T-helper 1 cell treated with Interleukin-12 subunit alpha and Interleukin-12 subunit beta and Interleukin-4 antibody, amounts not matched to agents 30 μg/mL and 1 μg/mL, for 36 hours (primary cell): ENCODE measurements around the gene RPS6KB2.
"Not testable (repeated sequence)": the region's sequence is repeated elsewhere in the genome, so short reads cannot be mapped to it uniquely, and the experiment has no call there.

Experiments used
- H3K27ac Mint-ChIP-seq: one replicate; pipeline ENCODE4 v1.8.0; 2021; ENCODE audit warnings: mild to moderate bottlenecking, mixed read lengths
- H3K27me3 Mint-ChIP-seq: one replicate; pipeline ENCODE4 v1.8.0; 2021; ENCODE audit warnings: low read depth, mixed read lengths
- H3K36me3 Mint-ChIP-seq: one replicate; pipeline ENCODE4 v1.8.0; 2021; ENCODE audit warnings: low read depth, mixed read lengths
- H3K4me1 Mint-ChIP-seq: one replicate; pipeline ENCODE4 v1.8.0; 2021; ENCODE audit warnings: low read depth, mixed read lengths
- H3K4me3 Mint-ChIP-seq: one replicate; pipeline ENCODE4 v1.8.0; 2021; ENCODE audit warnings: mild to moderate bottlenecking, moderate library complexity, mixed read lengths
- H3K9me3 Mint-ChIP-seq: one replicate; pipeline ENCODE4 v1.8.0; 2021; ENCODE audit warnings: mixed read lengths

RPS6KB2 gene

GRCh38 chr11:67423891-67424613 is 4.2 kb upstream of the RPS6KB2 start:
- H3K4me3 Mint-ChIP-seq: no peak overlapping the region
- no peak overlapping the region for H3K27ac Mint-ChIP-seq
- H3K4me1 Mint-ChIP-seq: peaks cover 19% of the 10 kb centered on the region

GRCh38 chr11:67427364-67427859 is 882 bp upstream of the RPS6KB2 start:
- not testable (repeated sequence) for H3K9me3 Mint-ChIP-seq, H3K27me3 Mint-ChIP-seq
- Mint-ChIP-seq H3K4me1 (peaks cover 27% of the 10 kb centered on the region), H3K27ac (peak overlapping the region; percentile 96), H3K4me3 (peak overlapping the region; percentile 98), H3K36me3 (peaks cover 17% of the 10 kb centered on the region)

More at GRCh38 chr11:67423891-67424613, 4.2 kb upstream of the RPS6KB2 start:
- Mint-ChIP-seq H3K9me3 (no peaks in the 10 kb centered on the region), H3K36me3 (peaks cover 5% of the 10 kb centered on the region), H3K27me3 (peaks cover 5% of the 10 kb centered on the region)

DNA sequence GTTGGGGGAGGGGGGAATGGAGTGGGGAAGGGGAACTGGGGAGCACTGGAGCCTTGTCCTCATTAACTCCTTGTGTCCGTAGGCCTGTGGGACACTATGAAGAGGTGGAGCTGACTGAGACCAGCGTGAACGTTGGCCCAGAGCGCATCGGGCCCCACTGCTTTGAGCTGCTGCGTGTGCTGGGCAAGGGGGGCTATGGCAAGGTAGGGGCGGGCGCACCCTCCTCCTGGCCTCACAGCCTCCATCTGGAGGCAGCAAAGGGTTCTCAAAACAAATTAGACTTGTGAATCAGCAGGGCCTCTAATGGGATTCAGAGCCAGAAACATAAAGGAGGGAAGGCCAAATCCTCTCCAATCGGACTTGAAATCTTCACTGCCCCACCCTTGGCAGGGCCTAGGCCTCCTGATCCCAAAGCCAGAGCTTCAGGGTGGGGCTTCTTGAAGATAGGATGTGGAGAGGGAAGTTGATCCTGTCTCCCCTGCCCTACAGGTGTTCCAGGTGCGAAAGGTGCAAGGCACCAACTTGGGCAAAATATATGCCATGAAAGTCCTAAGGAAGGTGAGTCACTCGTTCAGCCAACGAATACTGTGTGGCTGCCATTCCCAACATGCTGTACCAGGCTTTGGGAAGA is 859 bp downstream of the RPS6KB2 start:
- Mint-ChIP-seq H3K9me3 (no peaks in the 10 kb centered on the region), H3K4me1 (peaks cover 28% of the 10 kb centered on the region)

GRCh38 chr11:67429722-67430121 is 1.4 kb downstream of the RPS6KB2 start:
- Mint-ChIP-seq H3K27ac (no peak overlapping the region), H3K4me3 (peak overlapping the region; percentile 98), H3K27me3 (no peaks in the 10 kb centered on the region), H3K9me3 (no peaks in the 10 kb centered on the region), H3K4me1 (peaks cover 28% of the 10 kb centered on the region), H3K36me3 (peaks cover 17% of the 10 kb centered on the region)

More for the DNA sequence above, 859 bp downstream of the RPS6KB2 start:
- no peaks in the 10 kb centered on the region for H3K27me3 Mint-ChIP-seq
- peak overlapping the region; percentile 98 for H3K4me3 Mint-ChIP-seq
- peak overlapping the region; percentile 91 for H3K27ac Mint-ChIP-seq
- peaks cover 17% of the 10 kb centered on the region for H3K36me3 Mint-ChIP-seq

GRCh38 chr11:67431346-67432249 is 3.3 kb downstream of the RPS6KB2 start:
- H3K4me3 Mint-ChIP-seq: peak overlapping the region; percentile 56

DNA sequence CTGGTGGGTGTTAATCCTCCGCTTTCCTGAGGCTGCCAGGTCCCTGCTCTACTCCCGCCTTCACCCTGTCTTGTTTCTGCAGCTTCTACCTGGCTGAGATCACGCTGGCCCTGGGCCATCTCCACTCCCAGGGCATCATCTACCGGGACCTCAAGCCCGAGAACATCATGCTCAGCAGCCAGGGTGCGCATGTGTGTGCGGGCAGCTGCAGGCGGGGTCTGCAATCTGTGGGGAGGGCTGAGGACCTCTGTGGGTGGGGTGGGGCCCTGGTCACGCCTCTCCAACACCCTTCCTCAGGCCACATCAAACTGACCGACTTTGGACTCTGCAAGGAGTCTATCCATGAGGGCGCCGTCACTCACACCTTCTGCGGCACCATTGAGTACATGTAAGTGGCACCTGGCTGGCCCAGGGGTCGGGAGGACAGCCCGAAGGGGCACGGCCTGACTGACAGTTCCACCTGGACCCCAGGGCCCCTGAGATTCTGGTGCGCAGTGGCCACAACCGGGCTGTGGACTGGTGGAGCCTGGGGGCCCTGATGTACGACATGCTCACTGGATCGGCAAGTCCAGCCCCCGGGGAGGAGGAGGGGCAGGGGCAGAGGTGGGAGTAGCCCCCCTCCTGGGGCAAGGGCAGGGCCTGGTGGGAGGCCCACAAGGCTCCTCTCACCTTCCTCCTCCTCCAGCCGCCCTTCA is 4.5 kb downstream of the RPS6KB2 start:
- H3K27ac Mint-ChIP-seq: peak overlapping the region; percentile 9
- peaks cover 32% of the 10 kb centered on the region for H3K36me3 Mint-ChIP-seq
- H3K27me3 Mint-ChIP-seq: no peaks in the 10 kb centered on the region
- H3K9me3 Mint-ChIP-seq: no peaks in the 10 kb centered on the region
- H3K4me3 Mint-ChIP-seq: no peak overlapping the region
- H3K4me1 Mint-ChIP-seq: peaks cover 22% of the 10 kb centered on the region

More at GRCh38 chr11:67431346-67432249, 3.3 kb downstream of the RPS6KB2 start:
- Mint-ChIP-seq H3K9me3 (no peaks in the 10 kb centered on the region), H3K27ac (peak overlapping the region; percentile 67), H3K27me3 (no peaks in the 10 kb centered on the region), H3K36me3 (peaks cover 27% of the 10 kb centered on the region), H3K4me1 (peaks cover 29% of the 10 kb centered on the region)

DNA sequence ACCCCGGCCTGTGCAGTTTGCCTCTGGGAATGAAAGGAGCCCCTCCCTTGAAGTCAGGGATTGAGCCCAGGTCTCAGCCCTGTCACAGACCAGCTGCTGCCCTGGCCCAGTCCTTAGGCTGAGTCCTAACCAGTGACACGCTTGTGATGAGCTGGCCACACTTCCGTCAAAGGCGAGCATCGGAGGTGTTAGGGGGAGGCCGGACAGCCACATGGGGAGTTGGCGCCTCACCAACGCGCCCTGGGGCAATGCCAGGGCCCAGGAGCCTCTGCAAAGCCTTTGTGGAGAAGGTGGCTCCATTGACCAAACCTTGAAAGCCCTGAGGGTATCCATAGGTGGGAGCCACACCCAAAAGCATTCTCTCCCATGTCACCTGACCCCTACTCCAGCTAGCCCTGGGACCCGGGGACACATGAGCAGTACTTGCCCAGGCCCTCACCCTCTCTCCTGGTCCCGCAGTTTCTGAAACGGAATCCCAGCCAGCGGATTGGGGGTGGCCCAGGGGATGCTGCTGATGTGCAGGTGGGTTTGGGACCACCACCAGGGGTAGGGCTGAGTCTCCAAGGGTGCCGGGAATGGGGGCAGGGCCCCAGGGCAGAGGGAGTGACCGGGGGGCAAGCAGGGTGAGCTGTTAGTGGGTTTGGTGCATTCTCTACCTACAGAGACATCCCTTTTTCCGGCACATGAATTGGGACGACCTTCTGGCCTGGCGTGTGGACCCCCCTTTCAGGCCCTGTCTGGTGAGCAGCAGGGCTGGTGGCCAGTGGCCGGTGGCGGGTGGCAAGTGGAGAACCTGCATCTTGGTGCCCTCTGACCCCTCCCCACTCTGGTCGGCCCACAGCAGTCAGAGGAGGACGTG is 5.5 kb downstream of the RPS6KB2 start:
- Mint-ChIP-seq H3K4me1 (peaks cover 21% of the 10 kb centered on the region), H3K27ac (peak overlapping the region; percentile 49), H3K9me3 (no peaks in the 10 kb centered on the region), H3K36me3 (peaks cover 34% of the 10 kb centered on the region), H3K27me3 (no peaks in the 10 kb centered on the region), H3K4me3 (no peak overlapping the region)

DNA sequence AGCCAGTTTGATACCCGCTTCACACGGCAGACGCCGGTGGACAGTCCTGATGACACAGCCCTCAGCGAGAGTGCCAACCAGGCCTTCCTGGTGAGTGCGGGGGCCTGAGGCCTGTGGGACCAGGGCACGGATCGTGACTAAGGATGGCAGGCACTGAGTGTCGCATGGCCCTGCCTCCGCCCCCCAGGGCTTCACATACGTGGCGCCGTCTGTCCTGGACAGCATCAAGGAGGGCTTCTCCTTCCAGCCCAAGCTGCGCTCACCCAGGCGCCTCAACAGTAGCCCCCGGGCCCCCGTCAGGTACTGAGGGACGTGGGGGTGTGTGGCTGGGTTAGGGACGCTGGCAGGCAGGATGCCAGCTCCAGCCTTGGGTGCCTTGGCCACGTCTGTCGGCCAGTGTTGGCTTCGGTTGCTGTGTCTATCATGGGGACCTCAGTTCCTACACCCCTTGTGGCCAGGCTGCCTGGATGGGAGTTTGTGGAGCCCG is 6.1 kb downstream of the RPS6KB2 start:
- Mint-ChIP-seq H3K27me3 (no peaks in the 10 kb centered on the region), H3K4me3 (no peak overlapping the region), H3K4me1 (peaks cover 27% of the 10 kb centered on the region), H3K36me3 (peaks cover 41% of the 10 kb centered on the region), H3K27ac (peak overlapping the region; percentile 9), H3K9me3 (no peaks in the 10 kb centered on the region)

- no peaks in the 10 kb centered on the region for H3K27me3 Mint-ChIP-seq
- peak overlapping the region; percentile 80 for H3K4me3 Mint-ChIP-seq
- peaks cover 33% of the 10 kb centered on the region for H3K4me1 Mint-ChIP-seq
- H3K36me3 Mint-ChIP-seq: peaks cover 44% of the 10 kb centered on the region
- H3K9me3 Mint-ChIP-seq: no peaks in the 10 kb centered on the region
- H3K27ac Mint-ChIP-seq: peak overlapping the region; percentile 41
Measured at GRCh38 chr11:67435031-67435726, 6.9 kb downstream of the RPS6KB2 start.

- Mint-ChIP-seq H3K4me3 (peak overlapping the region; percentile 99), H3K4me1 (peaks cover 37% of the 10 kb centered on the region), H3K9me3 (no peaks in the 10 kb centered on the region), H3K27me3 (no peaks in the 10 kb centered on the region), H3K27ac (peak overlapping the region; percentile 83), H3K36me3 (peaks cover 43% of the 10 kb centered on the region)
Measured at GRCh38 chr11:67435727-67436458, 7.6 kb downstream of the RPS6KB2 start.

DNA sequence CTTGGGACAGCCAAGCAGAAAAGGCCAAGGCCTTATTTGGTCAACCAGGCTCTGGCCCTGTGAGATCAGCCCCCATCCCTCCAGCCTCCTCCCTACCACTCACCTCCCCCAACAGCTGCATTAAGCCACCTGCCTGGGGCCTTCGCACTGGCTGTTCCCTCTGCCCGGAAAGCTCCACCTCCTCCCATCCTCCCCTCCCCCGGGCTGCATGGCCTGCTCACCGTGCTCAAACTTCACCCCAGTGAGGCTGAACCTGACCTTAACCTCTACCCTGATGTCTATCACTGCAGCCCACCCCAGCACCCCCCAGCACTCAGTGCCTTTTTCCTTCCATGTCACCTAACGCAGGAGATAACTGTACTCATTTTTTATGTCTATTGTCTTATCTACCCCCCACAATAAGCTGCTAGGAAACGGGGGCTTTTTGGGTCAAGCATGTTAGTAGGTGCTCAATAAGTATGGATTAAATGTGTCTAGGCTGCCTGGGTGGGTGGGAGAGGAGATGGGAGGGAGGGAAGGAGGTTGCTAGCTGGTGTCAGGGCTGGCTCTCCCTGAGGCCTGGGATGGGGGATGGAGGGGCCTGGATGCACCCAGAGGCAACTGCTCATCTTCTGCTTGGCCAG is 8.3 kb downstream of the RPS6KB2 start:
- Mint-ChIP-seq H3K4me3 (peak overlapping the region; percentile 99), H3K27ac (peak overlapping the region; percentile 83), H3K4me1 (peaks cover 38% of the 10 kb centered on the region), H3K36me3 (peaks cover 42% of the 10 kb centered on the region), H3K9me3 (no peaks in the 10 kb centered on the region), H3K27me3 (no peaks in the 10 kb centered on the region)
